HG02938 (cell line): ENCODE results near the gene CD200.

ENCODE experiments used
- ATAC-seq: cut with Tn5 transposase; IDR thresholded peaks from one replicate; pipeline ENCODE4 v1.9.1; 2021; ENCODE audit warnings: mild to moderate bottlenecking, moderate library complexity; ENCODE audit not compliant: unreplicated experiment

Gene CD200

GRCh38 chr3:112407888-112408702 is 75.1 kb downstream of the CD200 start:
- no peak for ATAC-seq

- no peak for ATAC-seq
These were observed 76.1 kb downstream of the CD200 start for GRCh38 chr3:112409041-112409440.

- no peak for ATAC-seq
These were observed 78.5 kb downstream of the CD200 start for GRCh38 chr3:112411425-112411824.
